Measurements from ENCODE around the gene LPP. TPM values are rescaled to one million over a fixed set of nuclear protein-coding genes. Genes with fewer than 3 reads are reported as not detected.
A peak's percentile ranks its signal among the peaks of the same experiment; 100 is the strongest.

The LPP gene
- total and polyA plus RNA-seq, 2 of the 13 experiments (the other 11 are each of a cell fraction or from before 2014, with no cell fraction given) = 19.2 to 29.9 TPM

DNA sequence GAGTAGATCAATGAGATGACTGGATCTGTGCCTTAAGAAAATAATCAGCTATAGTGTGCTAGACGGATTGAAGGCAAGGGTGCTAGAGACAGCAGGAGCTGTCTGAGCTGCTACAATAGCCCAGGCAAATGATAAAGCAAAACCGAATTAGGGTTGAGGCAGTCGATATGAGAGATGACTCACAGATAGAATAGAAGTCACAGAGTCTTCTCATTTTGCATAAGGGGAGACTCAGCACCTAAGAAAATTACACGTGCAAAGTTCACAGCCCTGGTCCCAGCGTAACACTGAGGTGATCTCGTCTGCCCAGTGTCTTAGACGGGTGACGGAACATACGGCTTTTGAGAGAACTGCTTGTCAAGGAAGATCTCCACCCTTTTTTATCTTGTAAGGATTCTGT, 11.6 kb downstream of the LPP start:
- no peak for TF ChIP-seq JARID2 (CRISPR knock-in tag; IDR thresholded peaks at IDR 0.05; ENCODE audit: insufficient replicate concordance)
- TF ChIP-seq, protein P1, sequence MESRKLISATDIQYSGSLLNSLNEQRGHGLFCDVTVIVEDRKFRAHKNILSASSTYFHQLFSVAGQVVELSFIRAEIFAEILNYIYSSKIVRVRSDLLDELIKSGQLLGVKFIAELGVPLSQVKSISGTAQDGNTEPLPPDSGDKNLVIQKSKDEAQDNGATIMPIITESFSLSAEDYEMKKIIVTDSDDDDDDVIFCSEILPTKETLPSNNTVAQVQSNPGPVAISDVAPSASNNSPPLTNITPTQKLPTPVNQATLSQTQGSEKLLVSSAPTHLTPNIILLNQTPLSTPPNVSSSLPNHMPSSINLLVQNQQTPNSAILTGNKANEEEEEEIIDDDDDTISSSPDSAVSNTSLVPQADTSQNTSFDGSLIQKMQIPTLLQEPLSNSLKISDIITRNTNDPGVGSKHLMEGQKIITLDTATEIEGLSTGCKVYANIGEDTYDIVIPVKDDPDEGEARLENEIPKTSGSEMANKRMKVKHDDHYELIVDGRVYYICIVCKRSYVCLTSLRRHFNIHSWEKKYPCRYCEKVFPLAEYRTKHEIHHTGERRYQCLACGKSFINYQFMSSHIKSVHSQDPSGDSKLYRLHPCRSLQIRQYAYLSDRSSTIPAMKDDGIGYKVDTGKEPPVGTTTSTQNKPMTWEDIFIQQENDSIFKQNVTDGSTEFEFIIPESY (CRISPR knock-in tag; IDR thresholded peaks at IDR 0.05) = peak; percentile 29; the same call in 1 of the 2 replicates
- no peak overlapping the region for H2AFZ ChIP-seq (ENCODE audit: low read length)
- H4K20me1 ChIP-seq (ENCODE audit: insufficient read depth, low read length) = no peaks in the 10 kb centered on the region
- WGBS (ENCODE audit: low lambda C conversion rate) = 81% methylated on average over 9 of the region's 9 CpGs
- no peak for DNase-seq (ENCODE audit: low spot score)
- no peaks in the 10 kb centered on the region for H3K9me3 ChIP-seq (ENCODE audit: low read length)
- no peak overlapping the region for H3K4me2 ChIP-seq (ENCODE audit: low read depth, low read length)
- peaks cover 0 to 3% of the 10 kb centered on the region in 2 experiments; a peak in 3 of 5 replicates for H3K36me3 ChIP-seq (replicated peaks in 1 of 2; ENCODE audit: control insufficient read depth in 1 of 2, insufficient read depth in 2 of 2, low read length in 2 of 2)
- FAIRE-seq = no peak
- peaks cover 100% of the 10 kb centered on the region for H3K4me1 ChIP-seq (ENCODE audit: insufficient read depth, low read length)
- no peak for ATAC-seq
- no peak overlapping the region for H3K4me3 ChIP-seq (replicated peaks in 1 of 3; ENCODE audit: insufficient read depth in 1 of 3, low read depth in 2 of 3, low read length in 3 of 3)
- peaks cover 96% of the 10 kb centered on the region for H3K79me2 ChIP-seq (ENCODE audit: insufficient read depth, low read length)
- intact Hi-C loops (cut with micrococcal nuclease; ENCODE audit: unreplicated experiment) = no loop called here
- H3K27ac ChIP-seq (ENCODE audit: extremely low read length, insufficient read depth, low read length) = no peak overlapping the region
- in situ Hi-C loops (cut with HindIII; ENCODE audit: extremely low pct_ligation_motif_present, low pct_unique_long_range_greater_than_20kb) = no loop called here
- ChIA-PET POLR2A (no interaction called here), CTCF (ENCODE audit: low intra/inter-chr PET ratio, low total read pairs) (no interaction called here)
- no TSS peak for BruUV-seq (replicated peaks)
- no peak overlapping the region for H3K9ac ChIP-seq (ENCODE audit: insufficient read depth, low read depth, low read length)
- H3K27me3 ChIP-seq (ENCODE audit: control insufficient read depth in 1 of 2, insufficient read depth in 2 of 2, low read length in 2 of 2) = no peaks in the 10 kb centered on the region

DNA sequence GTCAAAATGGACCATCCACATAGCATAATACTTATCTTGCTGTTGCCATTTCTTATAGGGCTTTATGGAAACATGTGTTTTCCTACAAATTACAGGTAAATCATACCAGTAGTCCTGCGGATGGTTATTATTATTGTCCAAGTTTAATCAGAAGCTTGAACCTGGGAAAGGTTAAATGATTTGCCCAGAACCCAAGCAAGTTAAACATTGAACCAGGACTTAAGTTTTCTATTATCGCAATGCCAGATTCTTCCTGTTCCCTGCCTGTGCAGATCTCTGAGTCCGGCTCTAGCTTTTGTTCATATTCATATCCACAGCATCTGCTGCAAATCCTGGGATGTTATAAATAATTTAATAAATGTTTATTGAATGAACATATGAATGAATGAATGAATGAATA, 12.5 kb downstream of the LPP start:
- CTCF ChIA-PET (ENCODE audit: low intra/inter-chr PET ratio, low total read pairs) = no interaction called here
- Histone ChIP-seq H4K20me1 (ENCODE audit: insufficient read depth, low read length) (no peaks in the 10 kb centered on the region), H3K9me3 (ENCODE audit: low read length) (no peaks in the 10 kb centered on the region), H3K36me3 (replicated peaks in 1 of 2; ENCODE audit: control insufficient read depth in 1 of 2, insufficient read depth in 2 of 2, low read length in 2 of 2) (peaks cover 0 to 2% of the 10 kb centered on the region in 2 experiments; a peak in 3 of 5 replicates), H3K4me1 (ENCODE audit: insufficient read depth, low read length) (peaks cover 98% of the 10 kb centered on the region), H3K9ac (ENCODE audit: insufficient read depth, low read depth, low read length) (no peak overlapping the region), H3K27ac (ENCODE audit: extremely low read length, insufficient read depth, low read length) (no peak overlapping the region), H2AFZ (ENCODE audit: low read length) (no peak overlapping the region), H3K4me2 (ENCODE audit: low read depth, low read length) (no peak overlapping the region), H3K79me2 (ENCODE audit: insufficient read depth, low read length) (peaks cover 91% of the 10 kb centered on the region), H3K4me3 (replicated peaks in 1 of 3; ENCODE audit: insufficient read depth in 1 of 3, low read depth in 2 of 3, low read length in 3 of 3) (no peak overlapping the region), H3K27me3 (ENCODE audit: control insufficient read depth in 1 of 2, insufficient read depth in 2 of 2, low read length in 2 of 2) (no peaks in the 10 kb centered on the region)
- BruUV-seq (replicated peaks) = no TSS peak
- intact Hi-C loops (cut with micrococcal nuclease; ENCODE audit: unreplicated experiment) = no loop called here
- DNase-seq (ENCODE audit: low spot score) = no peak
- WGBS (ENCODE audit: low lambda C conversion rate) = 65% methylated on average over 3 of the region's 3 CpGs
- peak; percentile 59 for FAIRE-seq
- in situ Hi-C loops (cut with HindIII; ENCODE audit: extremely low pct_ligation_motif_present, low pct_unique_long_range_greater_than_20kb) = no loop called here
- TF ChIP-seq MATR3 (CRISPR knock-in tag; IDR thresholded peaks at IDR 0.05) (no peak), HOXA3 (CRISPR knock-in tag; IDR thresholded peaks at IDR 0.05) (no peak)
- ATAC-seq = no peak
- POLR2A ChIA-PET = interaction anchor here (1.7 to 2.1 kb wide), 2 partner anchors 9 to 19 kb away, joined by 3 to 5 read pairs; no protein-coding TSS in a partner anchor
